Measurements from ENCODE around the gene GJD2.

The GJD2 gene
- 0 to 0.55 (median 0) reads per million in 17 experiments for total RNA-seq

- DNase-seq, result no peak
Observed at GRCh38 chr15:34754674-34755418, at the start of gene GJD2. Gene GJD2, minus strand, starts transcription at chr15:34754998. Its CDS starts 510 bp downstream, at chr15:34754488.

DNA sequence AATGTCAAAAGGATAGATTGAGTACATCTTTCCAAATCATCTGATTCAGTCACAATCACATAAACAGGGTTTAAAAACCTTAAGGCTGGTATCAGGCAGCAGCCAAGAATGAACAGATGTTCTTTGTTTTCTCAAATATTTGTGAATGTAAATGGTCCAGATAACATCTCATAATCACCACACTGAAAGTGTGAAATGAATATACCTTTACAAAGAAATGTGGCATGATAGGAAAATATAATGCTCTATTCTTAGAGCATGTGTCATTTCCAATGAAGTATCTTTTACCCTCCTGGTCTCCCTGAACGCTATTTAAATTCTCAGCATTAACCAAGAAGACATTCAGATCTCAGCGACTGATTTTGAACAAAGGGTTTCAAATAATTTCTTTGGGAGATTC, 49.3 kb upstream of the GJD2 start:
- DNase-seq, result no peak

GRCh38 chr15:34802803-34803750, 48.3 kb upstream of the GJD2 start:
- DNase-seq, result no peak

GRCh38 chr15:34802371-34802770, 47.6 kb upstream of the GJD2 start:
- DNase-seq, result no peak

DNA sequence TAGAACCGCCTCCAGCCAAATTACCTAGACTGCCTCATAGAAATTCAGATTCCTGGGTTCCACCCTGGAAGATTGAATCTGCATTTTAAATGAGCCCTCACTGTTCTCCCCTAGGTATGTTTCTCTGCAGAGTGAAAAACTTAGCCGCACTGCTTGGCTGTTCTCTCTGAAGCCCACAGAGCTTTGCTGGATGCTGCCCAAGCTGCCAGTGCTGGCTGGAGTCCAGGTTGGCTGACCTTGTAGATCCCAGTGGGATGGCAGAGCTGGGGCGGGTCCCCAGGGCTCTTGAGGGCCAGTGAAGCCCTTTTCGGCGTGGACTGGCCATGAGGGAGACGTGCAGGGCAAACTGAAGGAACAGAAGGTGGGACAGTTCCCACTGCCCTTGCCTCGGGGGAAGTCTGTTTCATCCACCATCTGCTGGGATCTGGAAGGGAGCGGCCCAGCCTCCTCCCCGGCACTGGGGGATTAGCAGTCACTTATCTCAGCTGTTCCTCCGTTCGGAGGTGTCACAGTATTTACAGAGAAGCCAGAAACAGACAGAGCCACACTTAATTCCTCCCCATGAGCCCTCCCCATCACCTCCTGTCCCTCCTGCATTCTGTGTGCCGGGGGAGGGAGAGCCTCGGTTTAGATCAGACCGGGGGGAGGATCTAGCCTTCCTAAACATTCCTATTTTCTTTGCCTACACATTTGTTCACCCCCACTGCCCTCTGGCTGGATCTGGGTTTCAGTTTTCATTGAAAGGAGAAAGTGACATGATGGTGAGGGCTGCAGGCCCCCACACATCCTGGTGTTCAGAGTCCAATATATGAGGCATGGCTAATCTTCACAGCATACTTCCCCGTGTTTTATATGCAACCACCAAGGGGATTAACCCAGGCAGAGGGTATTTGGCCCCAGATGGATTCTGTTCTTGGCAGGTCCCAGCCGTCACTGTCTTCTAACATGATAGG, 44.6 kb upstream of the GJD2 start:
- no peak for DNase-seq

DNA sequence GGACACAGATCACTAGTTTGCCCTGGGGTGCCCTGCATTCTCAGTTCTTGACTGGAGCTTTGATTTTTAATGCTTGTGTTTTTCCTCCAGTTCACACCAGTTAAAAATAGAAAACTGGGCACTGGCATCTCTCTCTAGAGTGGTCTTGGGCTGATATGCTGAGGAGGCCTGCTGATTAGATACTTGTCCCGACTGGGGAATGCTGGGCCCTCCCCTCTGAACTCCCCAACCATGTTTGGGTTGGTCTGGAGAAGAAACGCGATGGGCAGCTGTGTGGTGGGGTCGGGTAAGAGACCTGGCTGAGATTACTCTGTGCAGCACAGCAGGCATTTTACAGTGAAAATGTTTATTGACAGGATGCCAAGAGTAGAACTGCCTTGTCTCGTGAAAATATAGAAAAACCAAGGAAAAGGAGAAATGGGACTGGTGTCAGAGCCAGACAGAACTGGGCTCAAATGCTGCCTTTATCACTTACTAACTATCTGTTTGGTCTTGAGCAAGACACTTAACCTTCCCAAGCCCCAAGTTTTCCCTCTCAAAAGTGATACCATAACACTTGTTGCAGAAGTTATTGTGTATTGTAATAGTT, 42.1 kb upstream of the GJD2 start:
- no peak for DNase-seq

DNA sequence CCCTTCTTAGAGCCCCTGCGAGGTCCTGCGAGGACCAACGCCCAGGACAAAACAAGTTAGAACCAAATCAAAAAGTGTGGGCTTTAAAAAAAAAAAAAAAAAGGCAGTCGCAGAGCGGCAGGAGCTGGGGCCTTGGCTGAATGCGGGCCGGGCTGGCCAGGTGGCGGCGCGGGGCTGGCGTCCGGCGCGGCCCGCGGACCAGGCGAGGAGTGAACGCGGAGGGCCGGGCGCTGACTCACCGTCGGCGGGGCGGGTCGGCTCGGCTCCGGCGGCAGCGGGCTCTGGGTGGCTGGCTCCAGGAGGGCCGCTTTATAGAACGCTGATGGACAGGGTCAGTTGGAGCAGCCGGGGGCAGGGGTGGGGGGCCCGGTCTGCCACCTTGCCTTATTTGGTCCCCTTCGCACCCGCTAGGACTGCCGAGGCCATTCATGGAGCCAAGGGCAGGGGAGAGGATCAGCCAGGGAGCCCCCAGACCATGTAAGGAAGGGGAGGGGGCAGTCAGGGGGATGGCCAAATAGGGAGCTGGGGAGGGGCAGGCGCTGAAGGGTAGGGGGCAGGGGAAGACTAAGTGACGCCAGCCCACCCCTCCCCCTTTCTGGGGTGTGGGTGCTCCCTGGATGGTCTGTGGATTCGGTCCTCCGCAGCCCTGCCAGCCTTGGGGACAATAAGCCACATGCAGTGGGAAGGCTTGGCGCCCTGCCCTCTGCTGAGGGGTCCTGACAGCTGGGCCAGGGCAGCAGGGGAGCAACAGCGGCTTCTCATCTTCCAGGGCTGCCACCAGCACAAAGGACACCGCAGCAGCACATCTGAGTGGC, 40.7 kb upstream of the GJD2 start, which contains the start of gene ACTC1:
Gene ACTC1, minus strand, starts transcription at position 283 of the 815 bp plus-strand sequence. CDS start 741 bp downstream, outside the sequence.
- DNase-seq, result peak in 1 of 4 experiments; percentile 5

DNA sequence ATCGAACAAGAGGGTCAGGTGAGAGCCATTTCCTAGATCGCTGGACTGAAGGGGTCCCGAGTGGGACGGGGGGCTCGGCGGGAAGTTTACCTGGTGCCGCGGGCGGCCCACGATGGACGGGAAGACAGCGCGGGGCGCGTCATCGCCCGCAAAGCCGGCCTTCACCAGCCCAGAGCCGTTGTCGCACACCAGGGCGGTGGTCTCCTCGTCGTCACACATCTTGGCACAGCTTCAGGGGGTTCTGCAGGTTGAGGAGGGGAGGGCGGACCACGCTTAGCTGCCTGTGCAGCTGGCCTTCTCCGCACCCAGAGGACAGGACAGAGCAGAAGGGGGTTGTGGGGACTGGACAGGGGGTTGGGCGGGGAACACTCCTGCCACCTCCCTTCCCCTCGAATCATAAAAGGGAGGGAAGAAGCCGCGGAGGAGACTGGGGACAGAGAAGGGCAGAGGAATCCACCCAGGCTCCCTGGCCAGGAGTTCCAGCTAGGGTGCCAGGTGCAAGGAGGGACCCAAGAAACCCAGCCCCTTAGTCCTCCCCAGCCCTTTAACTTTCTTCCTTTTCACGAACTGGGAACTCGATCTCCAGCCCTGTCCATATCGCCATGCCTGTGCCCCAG, 39.9 kb upstream of the GJD2 start:
- DNase-seq, result no peak

- DNase-seq, result no peak
Observed at GRCh38 chr15:34793901-34794300, 39.1 kb upstream of the GJD2 start.

DNA sequence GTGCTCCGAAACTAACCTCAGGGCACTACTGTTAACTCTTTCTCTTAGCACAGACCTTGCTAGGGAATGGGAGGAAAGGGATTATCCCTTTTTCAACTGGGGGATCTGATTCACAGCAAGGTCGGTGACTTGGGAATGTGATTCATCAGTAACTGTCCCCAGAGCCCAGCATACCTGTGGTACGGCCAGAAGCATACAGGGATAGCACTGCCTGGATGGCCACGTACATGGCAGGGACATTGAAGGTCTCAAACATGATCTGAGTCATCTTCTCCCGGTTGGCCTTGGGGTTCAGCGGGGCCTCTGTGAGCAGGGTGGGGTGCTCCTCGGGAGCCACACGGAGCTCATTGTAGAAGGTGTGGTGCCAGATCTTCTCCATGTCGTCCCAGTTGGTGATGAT, 38.3 kb upstream of the GJD2 start:
- no peak for DNase-seq

DNA sequence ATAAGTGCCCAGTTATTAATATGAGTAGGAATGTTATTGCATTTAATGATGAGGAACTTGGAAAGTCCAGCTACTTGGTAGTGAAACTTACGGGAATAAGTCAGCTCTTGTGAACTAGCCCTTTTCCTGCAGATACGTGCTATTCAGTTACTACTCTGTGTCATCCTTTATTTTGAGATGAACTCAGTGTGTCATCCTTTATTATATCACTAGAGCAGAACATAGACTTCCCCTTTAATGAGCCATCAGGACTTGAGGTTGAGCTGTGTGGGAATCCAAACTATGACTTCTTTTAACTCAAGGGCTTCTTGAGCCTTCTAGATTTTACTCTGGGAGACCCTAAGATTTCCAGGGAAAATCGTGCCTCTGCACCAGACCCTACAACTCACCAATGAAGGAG, 36.9 kb upstream of the GJD2 start:
- peak in 1 of 4 experiments; percentile 49 for DNase-seq

DNA sequence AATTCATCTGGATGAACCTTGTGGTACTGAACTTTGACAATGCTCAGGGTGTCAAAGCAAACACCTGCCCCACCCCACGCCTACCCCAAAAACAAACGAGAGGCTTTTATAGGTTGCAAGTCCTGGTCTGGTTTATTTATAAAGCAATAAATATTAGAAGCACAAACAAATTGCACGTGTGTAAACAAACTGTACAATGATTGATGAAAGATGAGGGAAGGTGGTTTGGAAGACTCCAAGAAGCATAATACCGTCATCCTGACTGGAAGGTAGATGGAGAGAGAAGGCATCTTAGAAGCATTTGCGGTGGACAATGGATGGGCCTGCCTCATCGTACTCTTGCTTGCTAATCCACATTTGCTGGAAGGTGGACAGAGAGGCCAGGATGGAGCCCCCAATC, 35.3 kb upstream of the GJD2 start:
- DNase-seq, result no peak

DNA sequence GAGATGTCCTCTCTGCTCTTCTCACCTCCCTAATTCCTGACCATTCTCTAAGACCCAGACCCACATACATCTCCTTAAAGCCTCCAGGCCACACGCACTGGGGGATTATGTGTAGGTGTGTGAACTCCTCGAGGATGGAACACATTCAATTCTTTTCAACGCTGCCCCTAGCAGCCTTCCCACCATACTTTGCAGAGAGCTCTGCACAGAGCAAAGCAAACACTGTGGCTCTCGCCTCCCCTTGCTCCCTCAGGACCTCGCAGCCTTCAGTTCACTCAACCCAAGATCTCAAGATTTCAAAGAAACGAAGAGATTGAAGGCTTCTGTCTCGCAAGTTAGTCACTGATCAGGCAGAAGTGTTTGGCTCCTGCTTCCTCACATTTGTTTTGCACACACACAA, 34.5 kb upstream of the GJD2 start:
- DNase-seq, result no peak

- DNase-seq, result no peak
Observed at GRCh38 chr15:34786206-34786605, 31.4 kb upstream of the GJD2 start.

GRCh38 chr15:34783991-34784390, 29.2 kb upstream of the GJD2 start:
- DNase-seq, result no peak

GRCh38 chr15:34783431-34783830, 28.6 kb upstream of the GJD2 start:
- no peak for DNase-seq

- DNase-seq, result no peak
Observed at GRCh38 chr15:34782901-34783300, 28.1 kb upstream of the GJD2 start.

DNA sequence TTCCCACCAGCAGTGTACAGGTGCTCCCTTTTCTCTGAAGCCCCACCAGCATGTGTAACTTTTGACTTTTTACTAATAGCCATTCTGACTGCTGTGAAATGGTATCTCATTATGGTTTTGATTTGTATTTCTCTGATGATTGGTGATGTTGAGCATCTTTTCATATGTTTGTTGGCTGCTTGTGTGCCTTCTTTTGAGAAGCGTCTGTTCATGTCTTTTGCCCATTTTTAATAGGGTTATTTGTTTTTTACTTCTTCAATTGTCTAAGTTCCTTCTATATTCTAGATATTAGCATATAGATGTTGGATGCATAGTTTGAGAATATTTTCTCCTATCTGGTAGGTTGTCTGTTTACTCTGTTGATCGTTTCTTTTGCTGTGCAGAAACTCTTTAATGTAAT, 25.9 kb upstream of the GJD2 start:
- no peak for DNase-seq

- no peak for DNase-seq
Observed at GRCh38 chr15:34776606-34777105, 21.9 kb upstream of the GJD2 start.

DNA sequence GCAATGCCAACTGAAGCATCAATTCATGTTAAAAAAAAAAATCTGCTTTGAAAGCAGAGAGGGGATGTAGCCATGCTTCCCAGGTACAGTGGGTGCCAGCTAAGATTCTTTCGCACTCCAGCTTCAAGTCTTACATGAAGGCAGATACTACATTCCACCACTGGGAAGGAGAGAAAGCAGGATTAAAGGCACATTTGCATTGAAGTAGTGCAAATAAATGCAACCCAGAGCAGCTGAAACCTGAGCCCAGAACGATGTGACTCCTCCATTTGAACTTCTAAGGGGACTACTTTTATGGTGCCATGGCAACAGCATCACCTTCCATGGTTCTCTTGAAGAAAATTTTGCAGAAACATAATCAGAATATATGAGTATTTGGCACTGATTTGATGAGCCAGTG, 19.1 kb upstream of the GJD2 start:
- DNase-seq, result no peak

All from suppressor macrophage (primary cell).